Measurements from ENCODE around the gene ACOT12.

ACOT12 gene

GRCh38 chr5:81393783-81394718, at the start of gene ACOT12:
Gene ACOT12, minus strand, starts transcription at chr5:81394134. Its CDS starts 20 bp downstream, at chr5:81394114.
- Histone ChIP-seq H3K4me3 (ENCODE audit: low read depth, low read length) (peak within 1 kb of the TSS; percentile 69), H2AFZ (ENCODE audit: low read length, unreplicated experiment) (peak within 1 kb of the TSS; percentile 84), H3K27me3 (ENCODE audit: insufficient read depth, low read length) (peaks cover 6% of the 10 kb centered on the region; the same call in 1 of the 2 replicates), H3K4me1 (ENCODE audit: control insufficient read depth, insufficient read depth, low read length, unreplicated experiment) (no peaks in the 10 kb centered on the region), H3K27ac (ENCODE audit: low read depth, low read length) (no peak within 1 kb of the TSS), H3K36me3 (ENCODE audit: insufficient read depth, low read length) (no peaks in the 10 kb centered on the region), H3K79me2 (ENCODE audit: control insufficient read depth, insufficient read depth, low read length, unreplicated experiment) (no peaks in the 10 kb centered on the region)

GRCh38 chr5:81435023-81435422, 41.1 kb upstream of the ACOT12 start:
- H3K79me2 ChIP-seq (ENCODE audit: control insufficient read depth, insufficient read depth, low read length, unreplicated experiment), result no peaks in the 10 kb centered on the region
- H3K4me1 ChIP-seq (ENCODE audit: control insufficient read depth, insufficient read depth, low read length, unreplicated experiment), result no peaks in the 10 kb centered on the region
- no peaks in the 10 kb centered on the region for H3K36me3 ChIP-seq (ENCODE audit: insufficient read depth, low read length)
- H3K4me3 ChIP-seq (ENCODE audit: low read depth, low read length), result no peak overlapping the region
- H3K27me3 ChIP-seq (ENCODE audit: insufficient read depth, low read length), result no peaks in the 10 kb centered on the region
- no peak overlapping the region for H3K27ac ChIP-seq (ENCODE audit: low read depth, low read length)
- no peak overlapping the region for H2AFZ ChIP-seq (ENCODE audit: low read length, unreplicated experiment)

GRCh38 chr5:81429985-81430384, 36.1 kb upstream of the ACOT12 start:
- H3K4me3 ChIP-seq (ENCODE audit: low read depth, low read length), result no peak overlapping the region
- no peak overlapping the region for H3K27ac ChIP-seq (ENCODE audit: low read depth, low read length)
- no peaks in the 10 kb centered on the region for H3K27me3 ChIP-seq (ENCODE audit: insufficient read depth, low read length)
- H3K36me3 ChIP-seq (ENCODE audit: insufficient read depth, low read length), result no peaks in the 10 kb centered on the region
- peaks cover 13% of the 10 kb centered on the region for H3K4me1 ChIP-seq (ENCODE audit: control insufficient read depth, insufficient read depth, low read length, unreplicated experiment)
- no peak overlapping the region for H2AFZ ChIP-seq (ENCODE audit: low read length, unreplicated experiment)
- no peaks in the 10 kb centered on the region for H3K79me2 ChIP-seq (ENCODE audit: control insufficient read depth, insufficient read depth, low read length, unreplicated experiment)

GRCh38 chr5:81429363-81429762, 35.4 kb upstream of the ACOT12 start:
- Histone ChIP-seq H3K4me1 (ENCODE audit: control insufficient read depth, insufficient read depth, low read length, unreplicated experiment) (peaks cover 13% of the 10 kb centered on the region), H3K79me2 (ENCODE audit: control insufficient read depth, insufficient read depth, low read length, unreplicated experiment) (no peaks in the 10 kb centered on the region), H3K36me3 (ENCODE audit: insufficient read depth, low read length) (no peaks in the 10 kb centered on the region), H2AFZ (ENCODE audit: low read length, unreplicated experiment) (no peak overlapping the region), H3K27me3 (ENCODE audit: insufficient read depth, low read length) (no peaks in the 10 kb centered on the region), H3K4me3 (ENCODE audit: low read depth, low read length) (no peak overlapping the region), H3K27ac (ENCODE audit: low read depth, low read length) (no peak overlapping the region; the same call in 1 of the 2 replicates)

GRCh38 chr5:81428861-81429260, 34.9 kb upstream of the ACOT12 start:
- no peaks in the 10 kb centered on the region for H3K79me2 ChIP-seq (ENCODE audit: control insufficient read depth, insufficient read depth, low read length, unreplicated experiment)
- H3K4me1 ChIP-seq (ENCODE audit: control insufficient read depth, insufficient read depth, low read length, unreplicated experiment), result peaks cover 13% of the 10 kb centered on the region
- no peak overlapping the region for H3K4me3 ChIP-seq (ENCODE audit: low read depth, low read length)
- no peaks in the 10 kb centered on the region for H3K27me3 ChIP-seq (ENCODE audit: insufficient read depth, low read length)
- peak overlapping the region; percentile 12; the same call in 1 of the 2 replicates for H3K27ac ChIP-seq (ENCODE audit: low read depth, low read length)
- no peak overlapping the region for H2AFZ ChIP-seq (ENCODE audit: low read length, unreplicated experiment)
- H3K36me3 ChIP-seq (ENCODE audit: insufficient read depth, low read length), result no peaks in the 10 kb centered on the region

GRCh38 chr5:81428446-81428845, 34.5 kb upstream of the ACOT12 start:
- H3K79me2 ChIP-seq (ENCODE audit: control insufficient read depth, insufficient read depth, low read length, unreplicated experiment), result no peaks in the 10 kb centered on the region

GRCh38 chr5:81427566-81427965, 33.6 kb upstream of the ACOT12 start:
- Histone ChIP-seq H2AFZ (ENCODE audit: low read length, unreplicated experiment) (no peak overlapping the region), H3K27ac (ENCODE audit: low read depth, low read length) (no peak overlapping the region), H3K4me1 (ENCODE audit: control insufficient read depth, insufficient read depth, low read length, unreplicated experiment) (peaks cover 19% of the 10 kb centered on the region), H3K4me3 (ENCODE audit: low read depth, low read length) (no peak overlapping the region), H3K27me3 (ENCODE audit: insufficient read depth, low read length) (no peaks in the 10 kb centered on the region), H3K36me3 (ENCODE audit: insufficient read depth, low read length) (no peaks in the 10 kb centered on the region), H3K79me2 (ENCODE audit: control insufficient read depth, insufficient read depth, low read length, unreplicated experiment) (no peaks in the 10 kb centered on the region)

More at GRCh38 chr5:81428446-81428845, 34.5 kb upstream of the ACOT12 start:
- H3K4me3 ChIP-seq (ENCODE audit: low read depth, low read length), result no peak overlapping the region
- H3K27ac ChIP-seq (ENCODE audit: low read depth, low read length), result no peak overlapping the region
- H2AFZ ChIP-seq (ENCODE audit: low read length, unreplicated experiment), result no peak overlapping the region
- peaks cover 13% of the 10 kb centered on the region for H3K4me1 ChIP-seq (ENCODE audit: control insufficient read depth, insufficient read depth, low read length, unreplicated experiment)
- H3K36me3 ChIP-seq (ENCODE audit: insufficient read depth, low read length), result no peaks in the 10 kb centered on the region
- H3K27me3 ChIP-seq (ENCODE audit: insufficient read depth, low read length), result no peaks in the 10 kb centered on the region

GRCh38 chr5:81426359-81427030, 32.6 kb upstream of the ACOT12 start:
- H3K27ac ChIP-seq (ENCODE audit: low read depth, low read length), result no peak overlapping the region
- no peaks in the 10 kb centered on the region for H3K27me3 ChIP-seq (ENCODE audit: insufficient read depth, low read length)
- H3K4me1 ChIP-seq (ENCODE audit: control insufficient read depth, insufficient read depth, low read length, unreplicated experiment), result peaks cover 28% of the 10 kb centered on the region
- H2AFZ ChIP-seq (ENCODE audit: low read length, unreplicated experiment), result no peak overlapping the region
- H3K79me2 ChIP-seq (ENCODE audit: control insufficient read depth, insufficient read depth, low read length, unreplicated experiment), result no peaks in the 10 kb centered on the region
- no peak overlapping the region for H3K4me3 ChIP-seq (ENCODE audit: low read depth, low read length)
- no peaks in the 10 kb centered on the region for H3K36me3 ChIP-seq (ENCODE audit: insufficient read depth, low read length)

- Histone ChIP-seq H3K79me2 (ENCODE audit: control insufficient read depth, insufficient read depth, low read length, unreplicated experiment) (no peaks in the 10 kb centered on the region), H3K27ac (ENCODE audit: low read depth, low read length) (no peak overlapping the region), H3K27me3 (ENCODE audit: insufficient read depth, low read length) (no peaks in the 10 kb centered on the region), H3K4me1 (ENCODE audit: control insufficient read depth, insufficient read depth, low read length, unreplicated experiment) (peaks cover 32% of the 10 kb centered on the region), H2AFZ (ENCODE audit: low read length, unreplicated experiment) (no peak overlapping the region), H3K4me3 (ENCODE audit: low read depth, low read length) (no peak overlapping the region), H3K36me3 (ENCODE audit: insufficient read depth, low read length) (no peaks in the 10 kb centered on the region)
Measured at GRCh38 chr5:81425569-81425968, 31.6 kb upstream of the ACOT12 start.

- H3K79me2 ChIP-seq (ENCODE audit: control insufficient read depth, insufficient read depth, low read length, unreplicated experiment), result no peaks in the 10 kb centered on the region
- no peak overlapping the region for H2AFZ ChIP-seq (ENCODE audit: low read length, unreplicated experiment)
- H3K27ac ChIP-seq (ENCODE audit: low read depth, low read length), result no peak overlapping the region; the same call in 1 of the 2 replicates
- peaks cover 38% of the 10 kb centered on the region for H3K4me1 ChIP-seq (ENCODE audit: control insufficient read depth, insufficient read depth, low read length, unreplicated experiment)
- no peaks in the 10 kb centered on the region for H3K27me3 ChIP-seq (ENCODE audit: insufficient read depth, low read length)
- no peak overlapping the region for H3K4me3 ChIP-seq (ENCODE audit: low read depth, low read length)
- no peaks in the 10 kb centered on the region for H3K36me3 ChIP-seq (ENCODE audit: insufficient read depth, low read length)
Measured at GRCh38 chr5:81424728-81425127, 30.8 kb upstream of the ACOT12 start.
